ENCODE data around the gene PRR30.

- no peak for TF ChIP-seq POLR2A (IDR thresholded peaks at IDR 0.05; ENCODE audit: extremely low read depth, insufficient read length)
- TF ChIP-seq, protein P1, sequence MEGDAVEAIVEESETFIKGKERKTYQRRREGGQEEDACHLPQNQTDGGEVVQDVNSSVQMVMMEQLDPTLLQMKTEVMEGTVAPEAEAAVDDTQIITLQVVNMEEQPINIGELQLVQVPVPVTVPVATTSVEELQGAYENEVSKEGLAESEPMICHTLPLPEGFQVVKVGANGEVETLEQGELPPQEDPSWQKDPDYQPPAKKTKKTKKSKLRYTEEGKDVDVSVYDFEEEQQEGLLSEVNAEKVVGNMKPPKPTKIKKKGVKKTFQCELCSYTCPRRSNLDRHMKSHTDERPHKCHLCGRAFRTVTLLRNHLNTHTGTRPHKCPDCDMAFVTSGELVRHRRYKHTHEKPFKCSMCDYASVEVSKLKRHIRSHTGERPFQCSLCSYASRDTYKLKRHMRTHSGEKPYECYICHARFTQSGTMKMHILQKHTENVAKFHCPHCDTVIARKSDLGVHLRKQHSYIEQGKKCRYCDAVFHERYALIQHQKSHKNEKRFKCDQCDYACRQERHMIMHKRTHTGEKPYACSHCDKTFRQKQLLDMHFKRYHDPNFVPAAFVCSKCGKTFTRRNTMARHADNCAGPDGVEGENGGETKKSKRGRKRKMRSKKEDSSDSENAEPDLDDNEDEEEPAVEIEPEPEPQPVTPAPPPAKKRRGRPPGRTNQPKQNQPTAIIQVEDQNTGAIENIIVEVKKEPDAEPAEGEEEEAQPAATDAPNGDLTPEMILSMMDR (IDR thresholded peaks at IDR 0.05; ENCODE audit: low read depth, low read length) = no peak
- TF ChIP-seq MAX (IDR thresholded peaks at IDR 0.05; ENCODE audit: low read depth, low read length) = no peak
- TF ChIP-seq MYC (IDR thresholded peaks at IDR 0.05; ENCODE audit: low read depth, low read length) = no peak
These were observed 8.7 kb upstream of the PRR30 start for GRCh38 chr2:27147935-27148334.

Measured in NB4 (cell line).